ENCODE measurements around the gene RRP1B.
"Not testable (repeated sequence)": the region's sequence is repeated elsewhere in the genome, so short reads cannot be mapped to it uniquely, and the experiment has no call there.

Gene RRP1B

GRCh38 chr21:43667191-43667904 lies 8.0 kb downstream of the RRP1B start:
- in situ Hi-C loops (cut with HindIII; ENCODE audit: low sequenced_read_pairs), result no loop called here

GRCh38 chr21:43669828-43670605 lies 10.7 kb downstream of the RRP1B start:
- in situ Hi-C loops (cut with HindIII; ENCODE audit: low sequenced_read_pairs), result no loop called here

- in situ Hi-C loops (cut with HindIII; ENCODE audit: low sequenced_read_pairs), result no loop called here
These were observed 16.5 kb downstream of the RRP1B start for GRCh38 chr21:43675871-43676270.

- in situ Hi-C loops (cut with HindIII; ENCODE audit: low sequenced_read_pairs), result no loop called here
These were observed 17.0 kb downstream of the RRP1B start for GRCh38 chr21:43676391-43676790.

- in situ Hi-C loops (cut with HindIII; ENCODE audit: low sequenced_read_pairs), result no loop called here
These were observed 20.6 kb downstream of the RRP1B start for GRCh38 chr21:43679951-43680350.

GRCh38 chr21:43680421-43680820 lies 21.1 kb downstream of the RRP1B start:
- in situ Hi-C loops (cut with HindIII; ENCODE audit: low sequenced_read_pairs), result not testable (repeated sequence)

GRCh38 chr21:43681650-43682049 lies 22.3 kb downstream of the RRP1B start:
- in situ Hi-C loops (cut with HindIII; ENCODE audit: low sequenced_read_pairs), result no loop called here

- in situ Hi-C loops (cut with HindIII; ENCODE audit: low sequenced_read_pairs), result no loop called here
These were observed 25.1 kb downstream of the RRP1B start for GRCh38 chr21:43684424-43684823.

GRCh38 chr21:43686811-43687565 lies 27.6 kb downstream of the RRP1B start:
- in situ Hi-C loops (cut with HindIII; ENCODE audit: low sequenced_read_pairs), result loop anchor here (5.0 kb wide), 1 partner anchor 85 kb away; no protein-coding TSS in a partner anchor

GRCh38 chr21:43687566-43688399 lies 28.4 kb downstream of the RRP1B start:
- in situ Hi-C loops (cut with HindIII; ENCODE audit: low sequenced_read_pairs), result loop anchor here (5.0 kb wide), 1 partner anchor 85 kb away; no protein-coding TSS in a partner anchor

- in situ Hi-C loops (cut with HindIII; ENCODE audit: low sequenced_read_pairs), result loop anchor here (5.0 kb wide), 1 partner anchor 83 kb away; no protein-coding TSS in a partner anchor
These were observed 29.5 kb downstream of the RRP1B start for GRCh38 chr21:43688906-43689305.

GRCh38 chr21:43689556-43690337 lies 30.4 kb downstream of the RRP1B start:
- in situ Hi-C loops (cut with HindIII; ENCODE audit: low sequenced_read_pairs), result loop anchor here (5.0 kb wide), 1 partner anchor 83 kb away; no protein-coding TSS in a partner anchor

- in situ Hi-C loops (cut with HindIII; ENCODE audit: low sequenced_read_pairs), result no loop called here
These were observed 31.0 kb downstream of the RRP1B start for GRCh38 chr21:43690346-43690745.

GRCh38 chr21:43691086-43691795 lies 31.9 kb downstream of the RRP1B start:
- in situ Hi-C loops (cut with HindIII; ENCODE audit: low sequenced_read_pairs), result no loop called here

GRCh38 chr21:43691801-43692200 lies 32.4 kb downstream of the RRP1B start:
- in situ Hi-C loops (cut with HindIII; ENCODE audit: low sequenced_read_pairs), result no loop called here

GRCh38 chr21:43692949-43693348 lies 33.6 kb downstream of the RRP1B start:
- in situ Hi-C loops (cut with HindIII; ENCODE audit: low sequenced_read_pairs), result no loop called here

- in situ Hi-C loops (cut with HindIII; ENCODE audit: low sequenced_read_pairs), result no loop called here
These were observed 34.6 kb downstream of the RRP1B start for GRCh38 chr21:43693981-43694380.

GRCh38 chr21:43694437-43695079 lies 35.2 kb downstream of the RRP1B start:
- in situ Hi-C loops (cut with HindIII; ENCODE audit: low sequenced_read_pairs), result no loop called here

Data from endothelial cell of hepatic sinusoid (primary cell).